Measurements from ENCODE around the gene PLPPR1.
A peak's percentile ranks its signal among the peaks of the same experiment; 100 is the strongest.
"Not testable (repeated sequence)": the region's sequence is repeated elsewhere in the genome, so short reads cannot be mapped to it uniquely, and the experiment has no call there.

The PLPPR1 gene

DNA sequence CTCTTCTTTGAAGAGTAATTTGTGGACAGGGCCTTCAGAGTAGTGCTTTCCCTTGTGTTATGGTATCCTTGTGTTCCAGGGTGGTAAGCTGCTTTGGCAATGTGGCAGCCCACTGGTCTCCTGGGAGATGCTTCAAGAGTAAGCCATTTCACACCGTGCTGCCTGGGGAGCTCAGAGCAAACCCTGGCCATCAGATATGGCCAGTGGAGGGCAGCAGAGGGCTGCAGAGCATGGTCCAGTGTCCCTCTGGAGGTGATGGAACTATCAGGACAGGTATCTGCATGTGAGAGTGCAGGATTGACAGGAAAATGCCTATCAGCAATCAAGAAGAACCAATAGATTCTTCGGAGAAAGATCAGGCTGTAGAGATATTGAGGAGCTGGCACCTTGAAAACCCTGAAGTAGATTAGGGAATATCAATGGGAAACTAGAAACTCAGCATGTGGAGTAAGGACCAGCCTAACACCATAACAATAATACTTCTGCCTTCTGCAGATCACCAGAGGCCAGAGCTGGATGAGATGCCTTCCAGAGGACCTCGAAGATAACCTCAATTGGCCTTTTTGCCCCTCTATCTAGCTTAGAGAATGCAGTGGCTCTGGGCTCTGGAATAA is 90.8 kb downstream of the PLPPR1 start:
- Histone ChIP-seq H3K9me3 (peaks cover 0 to 6% (median 0%) of the 10 kb centered on the region in 3 donors), H3K36me3 (no peaks in the 10 kb centered on the region), H3K4me1 (no peaks in the 10 kb centered on the region), H3K4me3 (no peak overlapping the region), H3K27me3 (no peaks in the 10 kb centered on the region), H3K27ac (no peak overlapping the region)
- no peak for DNase-seq
- TF ChIP-seq, protein P1, sequence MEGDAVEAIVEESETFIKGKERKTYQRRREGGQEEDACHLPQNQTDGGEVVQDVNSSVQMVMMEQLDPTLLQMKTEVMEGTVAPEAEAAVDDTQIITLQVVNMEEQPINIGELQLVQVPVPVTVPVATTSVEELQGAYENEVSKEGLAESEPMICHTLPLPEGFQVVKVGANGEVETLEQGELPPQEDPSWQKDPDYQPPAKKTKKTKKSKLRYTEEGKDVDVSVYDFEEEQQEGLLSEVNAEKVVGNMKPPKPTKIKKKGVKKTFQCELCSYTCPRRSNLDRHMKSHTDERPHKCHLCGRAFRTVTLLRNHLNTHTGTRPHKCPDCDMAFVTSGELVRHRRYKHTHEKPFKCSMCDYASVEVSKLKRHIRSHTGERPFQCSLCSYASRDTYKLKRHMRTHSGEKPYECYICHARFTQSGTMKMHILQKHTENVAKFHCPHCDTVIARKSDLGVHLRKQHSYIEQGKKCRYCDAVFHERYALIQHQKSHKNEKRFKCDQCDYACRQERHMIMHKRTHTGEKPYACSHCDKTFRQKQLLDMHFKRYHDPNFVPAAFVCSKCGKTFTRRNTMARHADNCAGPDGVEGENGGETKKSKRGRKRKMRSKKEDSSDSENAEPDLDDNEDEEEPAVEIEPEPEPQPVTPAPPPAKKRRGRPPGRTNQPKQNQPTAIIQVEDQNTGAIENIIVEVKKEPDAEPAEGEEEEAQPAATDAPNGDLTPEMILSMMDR (IDR thresholded peaks at IDR 0.05): peak; percentile 11 to 21
- intact Hi-C loops (cut with DNase I; ENCODE audit: low total_unique reads): no loop called here

DNA sequence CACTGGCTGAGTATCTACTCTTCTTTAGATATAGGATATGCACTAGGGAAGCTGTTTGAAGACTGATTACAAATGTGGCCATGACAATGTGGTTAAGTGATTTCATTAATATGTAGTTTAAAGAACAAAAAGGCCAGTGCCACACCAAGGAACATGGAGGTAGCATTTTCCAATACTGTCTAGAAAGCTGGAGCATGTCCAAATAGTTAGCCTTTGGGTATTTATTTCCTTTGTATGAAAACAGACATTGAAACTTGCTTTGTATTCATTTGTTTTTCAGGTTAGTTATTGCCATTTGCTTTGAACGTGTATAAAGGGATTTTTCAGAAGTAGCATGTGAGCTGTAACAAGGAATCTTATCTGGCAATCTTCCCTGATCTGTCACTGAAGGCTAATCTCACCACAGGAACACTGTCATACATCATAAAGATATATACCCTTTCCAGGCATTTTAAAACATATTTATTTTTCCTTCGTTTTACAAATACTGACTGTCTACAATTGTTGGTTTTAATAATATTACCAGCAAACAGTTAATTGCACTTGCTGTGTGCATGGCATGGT is 93.4 kb downstream of the PLPPR1 start:
- Histone ChIP-seq H3K27ac (no peak overlapping the region), H3K9me3 (peaks cover 0 to 6% (median 0%) of the 10 kb centered on the region in 3 donors), H3K4me3 (no peak overlapping the region), H3K4me1 (no peaks in the 10 kb centered on the region), H3K27me3 (no peaks in the 10 kb centered on the region), H3K36me3 (no peaks in the 10 kb centered on the region)
- TF ChIP-seq, protein P1 (IDR thresholded peaks at IDR 0.05): no peak
- no peak for DNase-seq
- intact Hi-C loops (cut with DNase I; ENCODE audit: low total_unique reads): no loop called here

DNA sequence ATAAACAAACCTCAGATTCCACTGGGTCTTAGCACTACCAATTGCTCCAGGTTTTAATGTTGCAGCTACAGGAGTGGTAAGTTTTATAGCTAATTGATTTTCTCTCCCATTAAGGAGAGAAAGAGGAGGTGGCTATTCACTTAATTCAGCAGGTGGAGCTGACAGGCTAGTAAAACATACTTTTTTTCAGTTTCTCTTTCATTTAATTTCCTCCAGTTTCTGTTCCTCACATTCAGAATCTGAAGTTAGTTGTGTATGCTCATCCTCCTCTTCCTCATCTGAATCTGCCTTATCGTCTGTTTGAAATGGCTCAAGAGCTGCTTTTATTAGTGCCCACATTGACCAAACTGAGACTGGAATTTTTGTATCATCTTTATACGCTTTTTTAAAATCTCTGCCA is 98.0 kb downstream of the PLPPR1 start:
- Histone ChIP-seq H3K4me1 (no peaks in the 10 kb centered on the region), H3K4me3 (no peak overlapping the region), H3K27ac (no peak overlapping the region), H3K9me3 (peaks cover 0 to 6% (median 0%) of the 10 kb centered on the region in 3 donors), H3K36me3 (no peaks in the 10 kb centered on the region), H3K27me3 (no peaks in the 10 kb centered on the region)
- no peak for DNase-seq
- TF ChIP-seq, protein P1 (IDR thresholded peaks at IDR 0.05): no peak
- intact Hi-C loops (cut with DNase I; ENCODE audit: low total_unique reads): no loop called here

DNA sequence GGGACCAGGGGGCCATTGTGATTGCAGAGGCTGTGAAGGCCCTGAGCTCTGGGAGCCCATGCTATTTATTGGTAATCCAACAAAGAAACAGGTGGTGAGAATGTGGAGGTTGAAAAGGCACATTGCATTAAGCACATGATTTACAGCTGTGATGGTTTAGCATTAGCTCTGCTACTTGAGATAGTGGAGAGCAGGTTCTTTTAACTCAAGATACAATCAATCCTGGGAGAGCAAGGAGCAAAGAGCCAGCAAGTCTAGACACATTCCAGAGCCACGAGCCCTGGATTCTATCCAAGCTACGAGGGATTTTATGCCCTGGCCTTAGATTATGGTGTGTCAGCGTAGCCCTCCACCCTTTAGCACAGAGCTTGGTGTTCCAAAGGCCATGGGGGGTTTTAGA is 98.8 kb downstream of the PLPPR1 start:
- H3K27me3 ChIP-seq; H3K27ac ChIP-seq; DNase-seq; H3K4me1 ChIP-seq; H3K4me3 ChIP-seq; intact Hi-C loops (cut with DNase I; ENCODE audit: low total_unique reads); H3K9me3 ChIP-seq; H3K36me3 ChIP-seq: not testable (repeated sequence)

DNA sequence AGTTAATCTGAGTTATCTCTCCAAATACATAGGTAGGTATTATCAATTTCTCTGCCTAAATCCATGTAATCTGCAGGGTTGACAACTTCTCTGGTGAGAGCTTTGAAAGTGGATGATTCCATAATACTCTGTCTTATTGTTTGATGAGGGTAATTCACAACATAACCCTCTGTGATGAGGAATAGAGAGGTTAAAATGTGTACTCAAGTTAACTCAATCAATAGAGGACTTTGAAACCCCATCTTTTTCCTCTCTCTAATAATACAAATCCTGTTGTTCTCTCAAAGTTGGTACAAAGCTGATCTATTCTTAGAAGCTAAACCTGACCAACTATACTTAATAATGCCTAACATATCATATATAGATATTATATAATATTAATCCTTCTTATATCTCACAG is 100.1 kb downstream of the PLPPR1 start:
- no peak overlapping the region for H3K4me3 ChIP-seq
- H3K9me3 ChIP-seq: peaks cover 0 to under 1% (median 0%) of the 10 kb centered on the region in 3 donors
- H3K27me3 ChIP-seq: no peaks in the 10 kb centered on the region
- intact Hi-C loops (cut with DNase I; ENCODE audit: low total_unique reads): no loop called here
- DNase-seq: no peak
- H3K27ac ChIP-seq: no peak overlapping the region
- H3K4me1 ChIP-seq: no peaks in the 10 kb centered on the region
- H3K36me3 ChIP-seq: no peaks in the 10 kb centered on the region
- TF ChIP-seq, protein P1 (IDR thresholded peaks at IDR 0.05): no peak

DNA sequence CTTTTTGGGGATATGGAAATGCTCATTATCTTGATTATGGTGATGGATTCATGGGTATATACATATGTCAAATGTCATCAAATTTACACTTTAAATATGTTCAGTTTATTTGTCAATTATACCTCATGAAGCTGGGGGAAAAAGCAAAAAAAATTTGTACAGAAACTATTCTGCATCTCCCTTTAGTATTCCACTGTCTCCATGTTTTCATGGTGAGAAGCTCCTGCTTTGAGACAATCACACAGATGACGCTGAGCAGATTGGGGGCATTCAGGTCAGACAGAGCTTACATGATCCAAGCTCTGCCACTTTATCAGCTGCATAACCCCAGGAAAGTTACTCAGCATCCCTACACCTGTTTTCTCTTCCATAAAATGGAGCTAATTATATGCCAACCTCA is 101.5 kb downstream of the PLPPR1 start:
- H3K4me3 ChIP-seq: no peak overlapping the region
- no peak overlapping the region for H3K27ac ChIP-seq
- intact Hi-C loops (cut with DNase I; ENCODE audit: low total_unique reads): no loop called here
- no peak for DNase-seq
- H3K4me1 ChIP-seq: no peaks in the 10 kb centered on the region
- H3K36me3 ChIP-seq: no peaks in the 10 kb centered on the region
- H3K27me3 ChIP-seq: no peaks in the 10 kb centered on the region
- TF ChIP-seq, protein P1 (IDR thresholded peaks at IDR 0.05): no peak
- H3K9me3 ChIP-seq: no peaks in the 10 kb centered on the region

Data from tibial artery (tissue), 4 donors.